Measurements from ENCODE around the gene GPD1L. TPM values are rescaled to one million over a fixed set of nuclear protein-coding genes. Genes with fewer than 3 reads are reported as not detected.

The GPD1L gene
- total and polyA plus RNA-seq, 2 of the 4 experiments (the other 2 are of a cell fraction), result 3.9 to 7.9 TPM

DNA sequence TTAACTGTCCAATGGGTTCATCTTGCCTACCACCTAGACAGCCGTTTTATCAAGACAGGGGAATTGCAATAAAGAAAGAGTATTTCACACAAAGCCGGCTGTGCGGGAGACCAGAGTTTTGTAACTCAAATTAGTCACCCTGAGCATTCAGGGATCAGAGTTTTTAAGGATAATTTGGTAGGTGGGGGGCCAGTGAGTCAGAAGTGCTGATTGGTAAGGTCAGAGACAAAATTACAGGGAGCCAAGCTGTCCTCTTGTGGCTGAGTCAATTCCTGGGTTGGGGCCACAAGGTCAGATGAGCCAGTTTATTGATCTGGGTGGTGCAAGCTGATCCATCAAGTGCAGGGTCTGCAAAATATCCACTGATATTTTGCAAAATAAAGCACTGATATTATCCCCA lies 29.9 kb upstream of the GPD1L start:
- H3K4me3 ChIP-seq (ENCODE audit: insufficient read depth, low read depth, low read length), result no peak overlapping the region
- no TSS peak for BruUV-seq (replicated peaks)
- H3K9me1 ChIP-seq (ENCODE audit: insufficient read depth, low read length), result no peaks in the 10 kb centered on the region
- no peak overlapping the region for H3K9ac ChIP-seq (ENCODE audit: low read depth, low read length)
- H3K4me2 ChIP-seq (ENCODE audit: low read depth, low read length), result no peak overlapping the region
- H2BK5ac ChIP-seq (ENCODE audit: low read depth, low read length, poor library complexity, severe bottlenecking), result no peak overlapping the region
- no peaks in the 10 kb centered on the region; the same call in 1 of the 2 replicates for H3K4me1 ChIP-seq (ENCODE audit: control insufficient read depth, insufficient read depth, low read length)
- H4K8ac ChIP-seq (ENCODE audit: low read depth in 2 of 2, low read length in 2 of 2), result no peak overlapping the region
- H2BK120ac ChIP-seq (ENCODE audit: low read depth, low read length), result no peak overlapping the region
- no peak overlapping the region for H4K91ac ChIP-seq (ENCODE audit: insufficient read depth, low read depth, low read length)
- CTCF ChIA-PET, result no interaction called here
- H3K36me3 ChIP-seq (ENCODE audit: control insufficient read depth, insufficient read depth, low read length), result no peaks in the 10 kb centered on the region
- no peak overlapping the region for H3K56ac ChIP-seq (ENCODE audit: extremely low read depth, insufficient read depth, low read length)
- in situ Hi-C loops (cut with MboI; ENCODE audit: low sequenced_read_pairs) (no loop called here), dilution Hi-C loops (cut with HindIII; ENCODE audit: low sequenced_read_pairs, unreplicated experiment) (no loop called here), intact Hi-C loops (cut with micrococcal nuclease) (no loop called here)
- no peak overlapping the region for H3K18ac ChIP-seq (ENCODE audit: low read depth, low read length)
- H3K9me3 ChIP-seq (ENCODE audit: control insufficient read depth, insufficient read depth, low read length), result no peaks in the 10 kb centered on the region
- WGBS, 2 experiments (ENCODE audit: extremely low coverage in 2 of 2, insufficient read length in 1 of 2), result no CpG with 5 or more reads among the region's 3 CpGs
- no peaks in the 10 kb centered on the region for H3K79me1 ChIP-seq (ENCODE audit: low read depth in 1 of 2, low read length in 2 of 2)
- POLR2A ChIA-PET (ENCODE audit: unreplicated experiment), result no interaction called here
- no peak overlapping the region for H2AK5ac ChIP-seq (ENCODE audit: low read depth, low read length)
- DNase-seq, result no peak
- H2BK20ac ChIP-seq (ENCODE audit: low read depth, low read length), result no peak overlapping the region
- no peak overlapping the region for H2BK15ac ChIP-seq (ENCODE audit: low read depth, low read length)
- no peak overlapping the region for H2AFZ ChIP-seq (replicated peaks; ENCODE audit: low read length, poor library complexity)
- H3K23ac ChIP-seq (ENCODE audit: low read depth, low read length), result no peak overlapping the region
- no peaks in the 10 kb centered on the region for H4K20me1 ChIP-seq (ENCODE audit: insufficient read depth, low read length)
- H4K5ac ChIP-seq (ENCODE audit: low read depth, low read length), result no peak overlapping the region
- H3K27ac ChIP-seq (ENCODE audit: insufficient read depth, low read length), result no peak overlapping the region
- no peak for TF ChIP-seq MAZ (IDR thresholded peaks at IDR 0.05; ENCODE audit: borderline replicate concordance, low read depth, low read length)
- no peak for TF ChIP-seq RCOR1 (IDR thresholded peaks at IDR 0.05; ENCODE audit: insufficient replicate concordance, low read length)
- no peak for TF ChIP-seq CEBPB (IDR thresholded peaks at IDR 0.05; ENCODE audit: low read depth, low read length)
- TF ChIP-seq, protein P1, sequence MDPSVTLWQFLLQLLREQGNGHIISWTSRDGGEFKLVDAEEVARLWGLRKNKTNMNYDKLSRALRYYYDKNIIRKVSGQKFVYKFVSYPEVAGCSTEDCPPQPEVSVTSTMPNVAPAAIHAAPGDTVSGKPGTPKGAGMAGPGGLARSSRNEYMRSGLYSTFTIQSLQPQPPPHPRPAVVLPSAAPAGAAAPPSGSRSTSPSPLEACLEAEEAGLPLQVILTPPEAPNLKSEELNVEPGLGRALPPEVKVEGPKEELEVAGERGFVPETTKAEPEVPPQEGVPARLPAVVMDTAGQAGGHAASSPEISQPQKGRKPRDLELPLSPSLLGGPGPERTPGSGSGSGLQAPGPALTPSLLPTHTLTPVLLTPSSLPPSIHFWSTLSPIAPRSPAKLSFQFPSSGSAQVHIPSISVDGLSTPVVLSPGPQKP (IDR thresholded peaks at IDR 0.05; ENCODE audit: borderline replicate concordance, low read depth, low read length), result no peak
- TF ChIP-seq RAD21 (IDR thresholded peaks at IDR 0.05; ENCODE audit: low read length), result no peak
- TF ChIP-seq, protein P2, sequence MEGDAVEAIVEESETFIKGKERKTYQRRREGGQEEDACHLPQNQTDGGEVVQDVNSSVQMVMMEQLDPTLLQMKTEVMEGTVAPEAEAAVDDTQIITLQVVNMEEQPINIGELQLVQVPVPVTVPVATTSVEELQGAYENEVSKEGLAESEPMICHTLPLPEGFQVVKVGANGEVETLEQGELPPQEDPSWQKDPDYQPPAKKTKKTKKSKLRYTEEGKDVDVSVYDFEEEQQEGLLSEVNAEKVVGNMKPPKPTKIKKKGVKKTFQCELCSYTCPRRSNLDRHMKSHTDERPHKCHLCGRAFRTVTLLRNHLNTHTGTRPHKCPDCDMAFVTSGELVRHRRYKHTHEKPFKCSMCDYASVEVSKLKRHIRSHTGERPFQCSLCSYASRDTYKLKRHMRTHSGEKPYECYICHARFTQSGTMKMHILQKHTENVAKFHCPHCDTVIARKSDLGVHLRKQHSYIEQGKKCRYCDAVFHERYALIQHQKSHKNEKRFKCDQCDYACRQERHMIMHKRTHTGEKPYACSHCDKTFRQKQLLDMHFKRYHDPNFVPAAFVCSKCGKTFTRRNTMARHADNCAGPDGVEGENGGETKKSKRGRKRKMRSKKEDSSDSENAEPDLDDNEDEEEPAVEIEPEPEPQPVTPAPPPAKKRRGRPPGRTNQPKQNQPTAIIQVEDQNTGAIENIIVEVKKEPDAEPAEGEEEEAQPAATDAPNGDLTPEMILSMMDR (conservative IDR thresholded peaks at IDR 0.05; ENCODE audit: low read depth, low read length), result no peak
- no peak for TF ChIP-seq MAFK (IDR thresholded peaks at IDR 0.05; ENCODE audit: low read depth, low read length)
- TF ChIP-seq MXI1 (IDR thresholded peaks at IDR 0.05; ENCODE audit: borderline replicate concordance, low read depth, low read length), result no peak
- TF ChIP-seq CHD1 (IDR thresholded peaks at IDR 0.05; ENCODE audit: low read depth, low read length), result no peak
- no peak for TF ChIP-seq POLR2A (IDR thresholded peaks at IDR 0.05; ENCODE audit: low read depth, low read length)
- no peaks in the 10 kb centered on the region; the same call in 1 of the 2 replicates for H3K27me3 ChIP-seq (ENCODE audit: control insufficient read depth, insufficient read depth, low read length)
- no peak overlapping the region for H3K14ac ChIP-seq (replicated peaks; ENCODE audit: low read depth, low read length)
- no peak for ATAC-seq (ENCODE audit: low read depth)
- no peak overlapping the region for H2AK9ac ChIP-seq (replicated peaks; ENCODE audit: low read depth, low read length, poor library complexity)
- no peak overlapping the region for H3K4ac ChIP-seq (ENCODE audit: low read depth, low read length)
